Measurements from ENCODE around the gene CD48. TPM values are rescaled to one million over a fixed set of nuclear protein-coding genes. Genes with fewer than 3 reads are reported as not detected.

CD48 gene
- polyA plus RNA-seq, 3 donors, result 356 to 688 (median 363) TPM

DNA sequence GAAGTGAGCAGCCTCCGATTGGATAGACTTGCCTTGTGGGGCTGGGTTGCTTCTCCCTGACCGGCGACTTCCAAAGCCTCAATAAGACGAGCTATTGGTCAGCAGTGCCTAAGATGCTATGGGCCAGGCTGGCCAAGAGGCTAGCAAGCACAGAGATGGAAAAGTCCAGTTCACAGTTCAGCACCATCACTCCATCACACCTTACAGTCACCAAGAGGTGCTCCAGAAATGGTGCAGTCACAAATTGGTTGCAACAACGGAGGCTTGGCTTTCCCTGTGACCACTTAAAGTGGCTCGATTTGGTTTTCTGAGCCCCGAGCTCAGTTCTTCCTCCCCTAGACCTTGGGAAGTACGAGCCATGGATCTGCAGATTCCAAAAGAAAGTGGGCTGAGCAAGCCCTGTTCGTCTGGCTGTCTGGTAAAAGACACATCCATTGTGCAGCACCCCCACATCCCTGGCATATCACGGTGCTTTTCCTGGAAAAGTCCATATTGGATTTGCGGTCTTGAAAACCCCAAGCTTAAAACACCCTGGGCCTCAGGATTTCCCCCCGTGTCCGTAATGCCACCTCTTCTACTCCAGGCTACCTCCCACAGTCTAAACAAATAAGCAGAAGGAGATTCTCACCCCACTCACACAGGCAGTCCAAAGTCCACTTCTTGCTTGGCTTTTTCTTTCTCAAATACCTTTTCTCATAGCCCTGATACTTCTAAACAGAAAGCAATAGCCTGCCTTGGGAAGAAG is 66.1 kb downstream of the CD48 start:
- 97% methylated on average over 10 of the region's 13 CpGs for WGBS (ENCODE audit: insufficient coverage)
- Histone ChIP-seq H3K9me3 (replicated peaks in 1 of 2; ENCODE audit: control insufficient read depth in 1 of 2, insufficient read depth in 1 of 2, low read length in 2 of 2) (no peaks in the 10 kb centered on the region), H3K4me2 (replicated peaks; ENCODE audit: extremely low read depth, low read length, poor library complexity, severe bottlenecking) (no peak overlapping the region), H2AFZ (ENCODE audit: insufficient read depth, low read depth, low read length, poor library complexity, severe bottlenecking) (no peak overlapping the region), H3K4me3 (replicated peaks in 1 of 3; ENCODE audit: low read depth in 2 of 3, low read length in 3 of 3) (no peak overlapping the region), H4K20me1 (ENCODE audit: insufficient read depth, low read length) (no peaks in the 10 kb centered on the region), H3K27me3 (ENCODE audit: control insufficient read depth in 2 of 2, insufficient read depth in 2 of 2, low read length in 2 of 2) (no peaks in the 10 kb centered on the region), H3K79me2 (ENCODE audit: insufficient read depth, low read length) (no peaks in the 10 kb centered on the region), H3K27ac (ENCODE audit: low read depth in 1 of 2, low read length in 2 of 2) (peak overlapping the region in 1 of 2 donors; percentile 84), H3K4me1 (ENCODE audit: control insufficient read depth in 1 of 2, insufficient read depth in 2 of 2, low read length in 2 of 2) (peaks cover 32 to 41% of the 10 kb centered on the region in 2 donors), H3K36me3 (replicated peaks in 1 of 2; ENCODE audit: control insufficient read depth in 1 of 2, insufficient read depth in 2 of 2, low read length in 2 of 2) (no peaks in the 10 kb centered on the region), H3K9ac (ENCODE audit: insufficient read depth, low read length, poor library complexity, severe bottlenecking) (no peak overlapping the region)
- Mint-ChIP-seq H3K27ac (peak overlapping the region in 2 of 7 donors; percentile 32 to 87), H3K36me3 (peaks cover 2 to 3% of the 10 kb centered on the region in 2 donors), H3K4me1 (peaks cover 46% of the 10 kb centered on the region), H3K27me3 (ENCODE audit: low read depth in 3 of 3) (peaks cover 0 to 4% (median 0%) of the 10 kb centered on the region in 3 donors), H3K4me3 (peak overlapping the region in 1 of 2 donors; percentile 63), H3K9me3 (no peaks in the 10 kb centered on the region)
- intact Hi-C loops (cut with micrococcal nuclease), result no loop called here
- no peak for DNase-seq
- TF ChIP-seq, protein P1, sequence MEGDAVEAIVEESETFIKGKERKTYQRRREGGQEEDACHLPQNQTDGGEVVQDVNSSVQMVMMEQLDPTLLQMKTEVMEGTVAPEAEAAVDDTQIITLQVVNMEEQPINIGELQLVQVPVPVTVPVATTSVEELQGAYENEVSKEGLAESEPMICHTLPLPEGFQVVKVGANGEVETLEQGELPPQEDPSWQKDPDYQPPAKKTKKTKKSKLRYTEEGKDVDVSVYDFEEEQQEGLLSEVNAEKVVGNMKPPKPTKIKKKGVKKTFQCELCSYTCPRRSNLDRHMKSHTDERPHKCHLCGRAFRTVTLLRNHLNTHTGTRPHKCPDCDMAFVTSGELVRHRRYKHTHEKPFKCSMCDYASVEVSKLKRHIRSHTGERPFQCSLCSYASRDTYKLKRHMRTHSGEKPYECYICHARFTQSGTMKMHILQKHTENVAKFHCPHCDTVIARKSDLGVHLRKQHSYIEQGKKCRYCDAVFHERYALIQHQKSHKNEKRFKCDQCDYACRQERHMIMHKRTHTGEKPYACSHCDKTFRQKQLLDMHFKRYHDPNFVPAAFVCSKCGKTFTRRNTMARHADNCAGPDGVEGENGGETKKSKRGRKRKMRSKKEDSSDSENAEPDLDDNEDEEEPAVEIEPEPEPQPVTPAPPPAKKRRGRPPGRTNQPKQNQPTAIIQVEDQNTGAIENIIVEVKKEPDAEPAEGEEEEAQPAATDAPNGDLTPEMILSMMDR (IDR thresholded peaks at IDR 0.05), result no peak

DNA sequence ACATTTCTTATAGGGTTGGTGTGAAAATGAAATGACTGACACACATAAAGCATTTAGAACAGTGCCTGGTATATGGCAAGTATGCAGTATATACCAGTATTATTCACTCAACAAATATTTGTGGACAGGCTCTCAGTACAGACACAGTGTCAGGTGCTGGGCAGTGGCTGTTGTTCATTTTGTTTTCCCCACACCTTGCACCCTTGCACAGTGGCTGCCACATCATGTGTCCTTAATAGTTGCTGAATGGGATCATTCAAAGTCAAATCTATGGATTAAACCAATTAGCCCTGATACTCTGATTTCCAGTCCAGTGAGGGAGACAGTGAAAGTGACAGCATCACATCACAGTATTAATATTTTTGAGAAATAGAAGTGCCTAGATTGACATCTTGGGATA is 67.2 kb downstream of the CD48 start:
- DNase-seq, result no peak
- peaks cover 50% of the 10 kb centered on the region for H3K4me1 Mint-ChIP-seq
- Histone ChIP-seq H4K20me1 (ENCODE audit: insufficient read depth, low read length) (no peaks in the 10 kb centered on the region), H3K27ac (ENCODE audit: low read depth in 1 of 2, low read length in 2 of 2) (no peak overlapping the region), H3K9ac (ENCODE audit: insufficient read depth, low read length, poor library complexity, severe bottlenecking) (no peak overlapping the region), H3K36me3 (replicated peaks in 1 of 2; ENCODE audit: control insufficient read depth in 1 of 2, insufficient read depth in 2 of 2, low read length in 2 of 2) (no peaks in the 10 kb centered on the region), H2AFZ (ENCODE audit: insufficient read depth, low read depth, low read length, poor library complexity, severe bottlenecking) (no peak overlapping the region), H3K9me3 (replicated peaks in 1 of 2; ENCODE audit: control insufficient read depth in 1 of 2, insufficient read depth in 1 of 2, low read length in 2 of 2) (no peaks in the 10 kb centered on the region), H3K4me2 (replicated peaks; ENCODE audit: extremely low read depth, low read length, poor library complexity, severe bottlenecking) (no peak overlapping the region), H3K4me1 (ENCODE audit: control insufficient read depth in 1 of 2, insufficient read depth in 2 of 2, low read length in 2 of 2) (peaks cover 39 to 51% of the 10 kb centered on the region in 2 donors), H3K4me3 (replicated peaks in 1 of 3; ENCODE audit: low read depth in 2 of 3, low read length in 3 of 3) (no peak overlapping the region), H3K27me3 (ENCODE audit: control insufficient read depth in 2 of 2, insufficient read depth in 2 of 2, low read length in 2 of 2) (no peaks in the 10 kb centered on the region), H3K79me2 (ENCODE audit: insufficient read depth, low read length) (no peaks in the 10 kb centered on the region)
- H3K9me3 Mint-ChIP-seq, result no peaks in the 10 kb centered on the region
- intact Hi-C loops (cut with micrococcal nuclease), result no loop called here
- H3K27ac Mint-ChIP-seq, result no peak overlapping the region
- H3K4me3 Mint-ChIP-seq, result no peak overlapping the region
- H3K27me3 Mint-ChIP-seq (ENCODE audit: low read depth in 3 of 3), result peaks cover 0 to 6% (median 0%) of the 10 kb centered on the region in 3 donors
- H3K36me3 Mint-ChIP-seq, result peaks cover 3 to 5% of the 10 kb centered on the region in 2 donors
- TF ChIP-seq, protein P1 (IDR thresholded peaks at IDR 0.05), result no peak

Measured in CD14-positive monocyte (primary cell).